ENCODE measurements around the gene FANCI.

Gene FANCI

GRCh38 chr15:89244574-89244903 is 760 bp downstream of the FANCI start:
- TF ChIP-seq GATA2 (IDR thresholded peaks at IDR 0.05; ENCODE audit: low read depth, low read length) (no peak), GATA3 (IDR thresholded peaks at IDR 0.05; ENCODE audit: low read depth, low read length) (no peak)

- TF ChIP-seq GATA2 (IDR thresholded peaks at IDR 0.05; ENCODE audit: low read depth, low read length), result no peak
- TF ChIP-seq GATA3 (IDR thresholded peaks at IDR 0.05; ENCODE audit: low read depth, low read length), result no peak
Measured at GRCh38 chr15:89247446-89247845, 3.7 kb downstream of the FANCI start.

GRCh38 chr15:89248584-89248983 is 4.8 kb downstream of the FANCI start:
- TF ChIP-seq GATA3 (IDR thresholded peaks at IDR 0.05; ENCODE audit: low read depth, low read length) (no peak), GATA2 (IDR thresholded peaks at IDR 0.05; ENCODE audit: low read depth, low read length) (no peak)

GRCh38 chr15:89278307-89278706 is 34.5 kb downstream of the FANCI start:
- TF ChIP-seq GATA3 (IDR thresholded peaks at IDR 0.05; ENCODE audit: low read depth, low read length), result no peak
- TF ChIP-seq GATA2 (IDR thresholded peaks at IDR 0.05; ENCODE audit: low read depth, low read length), result no peak

GRCh38 chr15:89282631-89283030 is 38.9 kb downstream of the FANCI start:
- TF ChIP-seq GATA3 (IDR thresholded peaks at IDR 0.05; ENCODE audit: low read depth, low read length), result no peak
- TF ChIP-seq GATA2 (IDR thresholded peaks at IDR 0.05; ENCODE audit: low read depth, low read length), result no peak

- TF ChIP-seq GATA2 (IDR thresholded peaks at IDR 0.05; ENCODE audit: low read depth, low read length), result no peak
- no peak for TF ChIP-seq GATA3 (IDR thresholded peaks at IDR 0.05; ENCODE audit: low read depth, low read length)
Measured at GRCh38 chr15:89283201-89283600, 39.4 kb downstream of the FANCI start.

GRCh38 chr15:89291934-89292438 is 48.2 kb downstream of the FANCI start:
- TF ChIP-seq GATA2 (IDR thresholded peaks at IDR 0.05; ENCODE audit: low read depth, low read length) (no peak), GATA3 (IDR thresholded peaks at IDR 0.05; ENCODE audit: low read depth, low read length) (no peak)

GRCh38 chr15:89293012-89293411 is 49.2 kb downstream of the FANCI start:
- TF ChIP-seq GATA2 (IDR thresholded peaks at IDR 0.05; ENCODE audit: low read depth, low read length), result no peak
- no peak for TF ChIP-seq GATA3 (IDR thresholded peaks at IDR 0.05; ENCODE audit: low read depth, low read length)

- TF ChIP-seq GATA3 (IDR thresholded peaks at IDR 0.05; ENCODE audit: low read depth, low read length) (no peak), GATA2 (IDR thresholded peaks at IDR 0.05; ENCODE audit: low read depth, low read length) (no peak)
Measured at GRCh38 chr15:89299896-89300295, 56.1 kb downstream of the FANCI start.

GRCh38 chr15:89301304-89302089 is 57.7 kb downstream of the FANCI start:
- TF ChIP-seq GATA2 (IDR thresholded peaks at IDR 0.05; ENCODE audit: low read depth, low read length) (no peak), GATA3 (IDR thresholded peaks at IDR 0.05; ENCODE audit: low read depth, low read length) (no peak)

GRCh38 chr15:89303986-89304385 is 60.2 kb downstream of the FANCI start:
- TF ChIP-seq GATA3 (IDR thresholded peaks at IDR 0.05; ENCODE audit: low read depth, low read length) (no peak), GATA2 (IDR thresholded peaks at IDR 0.05; ENCODE audit: low read depth, low read length) (no peak)

- TF ChIP-seq GATA3 (IDR thresholded peaks at IDR 0.05; ENCODE audit: low read depth, low read length), result no peak
- no peak for TF ChIP-seq GATA2 (IDR thresholded peaks at IDR 0.05; ENCODE audit: low read depth, low read length)
Measured at GRCh38 chr15:89305395-89305794, 61.6 kb downstream of the FANCI start.

- TF ChIP-seq GATA2 (IDR thresholded peaks at IDR 0.05; ENCODE audit: low read depth, low read length), result no peak
- TF ChIP-seq GATA3 (IDR thresholded peaks at IDR 0.05; ENCODE audit: low read depth, low read length), result no peak
Measured at GRCh38 chr15:89307046-89307587, 63.3 kb downstream of the FANCI start.

GRCh38 chr15:89307791-89308190 is 64.0 kb downstream of the FANCI start:
- TF ChIP-seq GATA3 (IDR thresholded peaks at IDR 0.05; ENCODE audit: low read depth, low read length) (no peak), GATA2 (IDR thresholded peaks at IDR 0.05; ENCODE audit: low read depth, low read length) (no peak)

- no peak for TF ChIP-seq GATA2 (IDR thresholded peaks at IDR 0.05; ENCODE audit: low read depth, low read length)
- TF ChIP-seq GATA3 (IDR thresholded peaks at IDR 0.05; ENCODE audit: low read depth, low read length), result no peak
Measured at GRCh38 chr15:89308236-89308635, 64.5 kb downstream of the FANCI start.
